Left lung (tissue), 10 donors: ENCODE results near the gene C16orf95. TPM values are rescaled to one million over a fixed set of nuclear protein-coding genes. Genes with fewer than 3 reads are reported as not detected.
A peak's percentile ranks its signal among the peaks of the same experiment; 100 is the strongest.

Experiments
- ATAC-seq: fragments of 200-7000 bp; cut with Tn5 transposase; one replicate; pipeline ENCODE4 v1.9.1; 2020; ENCODE audit warnings: moderate library complexity
- DNase-seq, 4 donors: peaks; one replicate each; pipeline ENCODE4 v3.0.0-alpha.2; 2013 to 2020
- H3K27ac ChIP-seq, 2 donors: fragments of 200-600 bp; sonication (generic) in 1 of 2; one replicate each; pipeline versions ENCODE4 v1.5.0 to v1.8.0; 2020 to 2021
- H3K27me3 ChIP-seq, 2 donors: fragments of 200-600 bp; sonication (generic) in 1 of 2; one replicate each; pipeline versions ENCODE4 v1.5.0 to v1.8.0; 2020 to 2021
- H3K36me3 ChIP-seq, 2 donors: fragments of 200-600 bp; sonication (generic) in 1 of 2; one replicate each; pipeline versions ENCODE4 v1.5.0 to v1.8.0; 2020 to 2021
- H3K4me1 ChIP-seq, 2 donors: fragments of 200-600 bp; one replicate each; pipeline ENCODE4 v1.8.0; 2021
- H3K4me3 ChIP-seq, 2 donors: fragments of 200-600 bp; sonication (generic) in 1 of 2; one replicate each; pipeline versions ENCODE4 v1.5.0 to v1.8.0; 2020 to 2021; ENCODE audit warnings: mild to moderate bottlenecking in 1 of 2
- H3K9me3 ChIP-seq, 2 donors: fragments of 200-600 bp; sonication (generic) in 1 of 2; one replicate each; pipeline versions ENCODE4 v1.5.0 to v1.8.0; 2020 to 2021
- intact Hi-C, 2 donors: fragments of 100-400 bp; cut with DNase I; formaldehyde crosslinking; loops; one replicate each; pipeline versions ENCODE4 v1.11.2 to v1.14.2; 2022
- polyA plus RNA-seq, 6 donors: library from polyadenylated mRNA; unstranded; fragments of 120-200 nt; gene quantifications; one replicate each; pipeline ENCODE4 v1.2.1, GENCODE V29; 2013; ENCODE audit not compliant: insufficient read length in 6 of 6
- total RNA-seq, 2 donors: library from RNA; stranded (reverse); fragmentation: NEBNext Ultra II Directional; extraction: Animal tissue kit (Norgen Biotek cat#: 25700); gene quantifications; one replicate each; pipeline ENCODE4 v1.2.1, GENCODE V29; 2021
- TF ChIP-seq, protein P1 (sequence below), 2 donors: fragments of 200-600 bp; sonication (generic) in 1 of 2; IDR thresholded peaks; one replicate each; pipeline versions ENCODE4 v1.5.0 to v1.8.0; 2021; ENCODE audit warnings: antibody characterized with exemption in 2 of 2
- donor health status: DM: no; HTN: yes; CAD: no.
- donor health status: DM: no; HTN: no; CAD: no.

C16orf95 gene
- total and polyA plus RNA-seq, 8 donors, result 2.3 to 6.7 (median 3.6) TPM

DNA sequence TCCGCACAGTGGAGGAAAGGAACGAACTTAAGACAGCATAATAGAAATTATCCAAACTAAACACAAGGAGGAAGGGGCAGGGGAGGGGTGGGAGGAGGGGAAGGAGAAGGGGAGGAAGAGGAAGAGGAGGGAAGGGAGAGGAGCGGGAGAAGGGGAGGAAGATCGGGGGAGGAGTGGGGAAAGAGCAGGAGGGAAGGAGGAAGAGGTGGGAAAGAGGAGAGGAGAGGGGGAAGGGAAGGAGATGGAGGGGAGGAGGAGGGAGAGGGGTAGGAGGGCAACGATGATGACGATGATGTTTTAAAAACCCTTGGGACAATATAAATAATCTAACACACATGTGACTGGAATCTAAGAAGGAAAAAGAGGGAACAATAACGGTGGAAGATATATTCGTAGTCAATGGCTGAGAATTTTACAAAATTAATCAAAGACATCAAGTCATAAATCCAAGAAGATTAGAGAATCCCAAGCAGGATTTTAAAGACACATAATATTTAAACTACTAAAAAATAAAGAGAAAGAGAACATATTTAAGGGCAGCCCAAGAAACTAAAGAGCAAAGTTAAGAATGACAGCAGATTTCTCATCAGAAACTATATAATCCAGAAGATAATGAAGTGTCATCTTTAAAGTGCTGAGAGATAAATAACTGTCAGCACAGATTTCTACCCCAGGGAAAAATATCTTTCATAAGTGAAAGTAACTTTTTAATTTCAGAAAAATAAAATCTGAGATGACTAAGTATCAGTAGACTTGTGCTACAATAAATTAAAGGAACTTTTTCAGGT lies 30.2 kb downstream of the C16orf95 start:
- no peaks in the 10 kb centered on the region for H3K36me3 ChIP-seq
- H3K4me1 ChIP-seq, result no peaks in the 10 kb centered on the region
- H3K27ac ChIP-seq, result no peak overlapping the region
- TF ChIP-seq, protein P1, sequence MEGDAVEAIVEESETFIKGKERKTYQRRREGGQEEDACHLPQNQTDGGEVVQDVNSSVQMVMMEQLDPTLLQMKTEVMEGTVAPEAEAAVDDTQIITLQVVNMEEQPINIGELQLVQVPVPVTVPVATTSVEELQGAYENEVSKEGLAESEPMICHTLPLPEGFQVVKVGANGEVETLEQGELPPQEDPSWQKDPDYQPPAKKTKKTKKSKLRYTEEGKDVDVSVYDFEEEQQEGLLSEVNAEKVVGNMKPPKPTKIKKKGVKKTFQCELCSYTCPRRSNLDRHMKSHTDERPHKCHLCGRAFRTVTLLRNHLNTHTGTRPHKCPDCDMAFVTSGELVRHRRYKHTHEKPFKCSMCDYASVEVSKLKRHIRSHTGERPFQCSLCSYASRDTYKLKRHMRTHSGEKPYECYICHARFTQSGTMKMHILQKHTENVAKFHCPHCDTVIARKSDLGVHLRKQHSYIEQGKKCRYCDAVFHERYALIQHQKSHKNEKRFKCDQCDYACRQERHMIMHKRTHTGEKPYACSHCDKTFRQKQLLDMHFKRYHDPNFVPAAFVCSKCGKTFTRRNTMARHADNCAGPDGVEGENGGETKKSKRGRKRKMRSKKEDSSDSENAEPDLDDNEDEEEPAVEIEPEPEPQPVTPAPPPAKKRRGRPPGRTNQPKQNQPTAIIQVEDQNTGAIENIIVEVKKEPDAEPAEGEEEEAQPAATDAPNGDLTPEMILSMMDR (IDR thresholded peaks at IDR 0.05), result no peak
- intact Hi-C loops, result no loop called here
- ATAC-seq (no peak), DNase-seq (no peak)
- H3K4me3 ChIP-seq, result no peak overlapping the region
- H3K27me3 ChIP-seq, result no peaks in the 10 kb centered on the region
- peaks cover 0 to under 1% of the 10 kb centered on the region in 2 donors for H3K9me3 ChIP-seq

DNA sequence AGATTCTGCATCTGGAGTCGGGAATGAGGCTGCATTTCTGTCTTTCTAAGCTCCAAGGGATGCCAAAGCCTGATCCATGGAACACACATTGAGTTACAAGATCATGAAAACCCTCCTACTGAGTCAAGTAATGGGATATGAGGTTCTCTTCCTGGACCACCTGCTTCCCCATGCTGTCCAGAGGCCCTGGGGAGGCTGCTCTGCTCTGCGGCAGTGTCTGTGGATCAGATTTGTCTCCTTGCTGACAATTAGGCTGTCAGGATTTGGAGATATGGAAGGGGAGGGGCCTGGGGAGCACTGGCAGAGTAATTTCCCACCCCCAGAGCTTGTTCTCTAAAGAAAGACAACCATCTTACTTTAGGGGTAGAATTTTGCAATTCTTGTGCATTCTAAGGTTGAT lies 33.0 kb downstream of the C16orf95 start:
- H3K36me3 ChIP-seq, result no peaks in the 10 kb centered on the region
- no peak for ATAC-seq
- no peaks in the 10 kb centered on the region for H3K4me1 ChIP-seq
- no peak for DNase-seq
- TF ChIP-seq, protein P1 (IDR thresholded peaks at IDR 0.05), result no peak
- intact Hi-C loops, result no loop called here
- H3K27ac ChIP-seq, result no peak overlapping the region
- no peak overlapping the region for H3K4me3 ChIP-seq
- H3K9me3 ChIP-seq, result no peaks in the 10 kb centered on the region
- H3K27me3 ChIP-seq, result no peaks in the 10 kb centered on the region

DNA sequence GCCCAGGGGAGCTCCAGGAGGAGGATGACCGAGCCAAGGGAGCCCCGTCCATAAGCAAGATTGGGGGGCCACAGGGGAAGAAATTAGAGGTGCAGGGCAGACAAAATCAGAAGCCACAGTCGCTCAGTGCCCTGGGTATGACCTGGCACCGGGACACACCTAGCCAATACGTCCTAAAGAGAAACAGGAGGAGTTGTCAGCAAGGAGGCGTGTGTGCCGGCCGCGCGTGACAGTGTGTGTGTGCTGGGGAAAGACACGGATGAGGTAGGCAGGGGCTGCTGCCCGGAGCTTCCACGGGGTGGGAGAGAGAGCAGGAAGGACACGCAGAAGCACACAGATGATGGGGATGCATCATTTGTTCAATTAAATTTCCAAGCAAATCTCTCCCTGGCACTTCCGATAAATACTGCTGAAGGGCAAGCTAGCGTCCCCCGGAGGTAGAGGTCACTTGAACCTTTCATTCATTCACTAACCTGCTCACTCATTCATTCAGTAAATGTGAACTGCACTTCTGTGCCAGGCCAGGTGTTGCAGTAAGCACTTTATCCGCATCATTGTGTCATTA lies 38.0 kb downstream of the C16orf95 start:
- H3K36me3 ChIP-seq, result no peaks in the 10 kb centered on the region

DNA sequence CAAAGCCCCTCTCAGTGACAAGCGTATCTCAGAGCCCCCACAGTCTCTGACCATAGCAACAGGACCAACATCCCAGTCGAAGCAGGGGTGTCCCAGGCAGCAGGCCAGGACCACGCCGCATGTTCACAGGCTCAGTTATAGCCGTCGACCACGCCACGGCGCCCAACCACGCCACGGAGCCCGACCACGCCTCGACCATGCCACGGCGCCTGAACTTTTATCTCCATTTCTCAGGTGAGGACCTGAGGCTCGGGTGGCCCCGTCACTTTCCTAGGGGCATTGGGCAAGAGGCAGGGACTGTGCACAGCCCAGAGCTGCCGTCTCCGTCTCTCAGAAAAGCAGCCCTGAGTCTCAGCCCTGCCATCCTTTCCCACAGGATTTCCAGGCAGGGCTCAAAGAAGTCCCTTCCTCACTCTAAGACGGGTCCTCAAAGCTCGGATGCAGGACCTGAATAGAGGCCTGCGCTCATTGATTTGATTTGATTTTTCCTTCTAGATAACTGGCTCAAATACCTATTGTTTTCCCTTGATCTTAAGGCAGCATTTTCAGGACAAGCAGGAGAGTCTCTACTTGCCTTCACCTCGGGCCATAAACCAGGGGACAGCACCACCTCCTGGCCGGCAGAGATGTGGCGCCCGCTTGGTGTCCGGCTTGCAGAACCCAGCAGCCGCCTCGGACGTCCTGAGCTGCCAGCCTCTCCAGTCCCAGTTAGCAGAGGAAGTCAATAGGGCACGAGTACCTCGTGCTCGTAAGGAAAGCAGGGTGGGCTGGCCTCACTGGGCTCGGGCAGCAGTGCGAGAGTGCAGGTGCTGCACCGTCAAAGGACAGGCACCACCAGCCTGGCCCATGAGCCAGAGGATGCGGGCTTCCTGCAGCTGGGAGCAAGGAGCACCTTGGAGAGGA lies 38.8 kb downstream of the C16orf95 start:
- Histone ChIP-seq H3K4me1 (no peaks in the 10 kb centered on the region), H3K27ac (no peak overlapping the region), H3K27me3 (peaks cover 0 to 26% of the 10 kb centered on the region in 2 donors), H3K36me3 (no peaks in the 10 kb centered on the region), H3K9me3 (no peaks in the 10 kb centered on the region), H3K4me3 (no peak overlapping the region)
- TF ChIP-seq, protein P1 (IDR thresholded peaks at IDR 0.05), result peak; percentile 77
- intact Hi-C loops, result loop anchor here in 1 of 2 donors (5.0 kb wide), 1 partner anchor 716 kb away; no protein-coding TSS in a partner anchor
- peak; percentile 63 to 89 (median 78) for DNase-seq
- ATAC-seq, result peak; percentile 99

More for the DNA sequence above, 38.0 kb downstream of the C16orf95 start:
- peaks cover 0 to 26% of the 10 kb centered on the region in 2 donors for H3K27me3 ChIP-seq
- DNase-seq, result no peak
- intact Hi-C loops, result loop anchor here in 1 of 2 donors (5.0 kb wide), 1 partner anchor 717 kb away; no protein-coding TSS in a partner anchor
- no peak overlapping the region for H3K27ac ChIP-seq
- H3K4me3 ChIP-seq, result no peak overlapping the region
- no peaks in the 10 kb centered on the region for H3K4me1 ChIP-seq
- no peak for ATAC-seq
- H3K9me3 ChIP-seq, result no peaks in the 10 kb centered on the region
- TF ChIP-seq, protein P1 (IDR thresholded peaks at IDR 0.05), result no peak
